22Rv1 (cell line): ENCODE data around the gene FAM174B.
"Not testable (repeated sequence)": the region's sequence is repeated elsewhere in the genome, so short reads cannot be mapped to it uniquely, and the experiment has no call there.

Experiments
- H3K27ac ChIP-seq: fragments of 450-650 bp; 2 replicates; pipeline ENCODE4 v1.5.1; 2017
- ZFX ChIP-seq: fragments of 450-650 bp; IDR thresholded peaks from 2 replicates; pipeline ENCODE4 v1.6.1; 2017; ENCODE audit warnings: antibody characterized with exemption, borderline replicate concordance
- TF ChIP-seq, protein P1 (sequence below): fragments of 450-650 bp; IDR thresholded peaks from 2 replicates; pipeline ENCODE4 v1.5.1; 2017; ENCODE audit warnings: mild to moderate bottlenecking

Gene FAM174B

GRCh38 chr15:92611995-92612745 lies 43.4 kb downstream of the FAM174B start:
- TF ChIP-seq ZFX = no peak
- TF ChIP-seq, protein P1, sequence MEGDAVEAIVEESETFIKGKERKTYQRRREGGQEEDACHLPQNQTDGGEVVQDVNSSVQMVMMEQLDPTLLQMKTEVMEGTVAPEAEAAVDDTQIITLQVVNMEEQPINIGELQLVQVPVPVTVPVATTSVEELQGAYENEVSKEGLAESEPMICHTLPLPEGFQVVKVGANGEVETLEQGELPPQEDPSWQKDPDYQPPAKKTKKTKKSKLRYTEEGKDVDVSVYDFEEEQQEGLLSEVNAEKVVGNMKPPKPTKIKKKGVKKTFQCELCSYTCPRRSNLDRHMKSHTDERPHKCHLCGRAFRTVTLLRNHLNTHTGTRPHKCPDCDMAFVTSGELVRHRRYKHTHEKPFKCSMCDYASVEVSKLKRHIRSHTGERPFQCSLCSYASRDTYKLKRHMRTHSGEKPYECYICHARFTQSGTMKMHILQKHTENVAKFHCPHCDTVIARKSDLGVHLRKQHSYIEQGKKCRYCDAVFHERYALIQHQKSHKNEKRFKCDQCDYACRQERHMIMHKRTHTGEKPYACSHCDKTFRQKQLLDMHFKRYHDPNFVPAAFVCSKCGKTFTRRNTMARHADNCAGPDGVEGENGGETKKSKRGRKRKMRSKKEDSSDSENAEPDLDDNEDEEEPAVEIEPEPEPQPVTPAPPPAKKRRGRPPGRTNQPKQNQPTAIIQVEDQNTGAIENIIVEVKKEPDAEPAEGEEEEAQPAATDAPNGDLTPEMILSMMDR = no peak; the same call in 1 of the 2 replicates

GRCh38 chr15:92611150-92611549 lies 44.4 kb downstream of the FAM174B start:
- TF ChIP-seq, protein P1 = no peak
- no peak for TF ChIP-seq ZFX
- H3K27ac ChIP-seq = no peak overlapping the region

More at GRCh38 chr15:92611995-92612745, 43.4 kb downstream of the FAM174B start:
- H3K27ac ChIP-seq = no peak overlapping the region

GRCh38 chr15:92610101-92610520 lies 45.5 kb downstream of the FAM174B start:
- H3K27ac ChIP-seq = no peak overlapping the region
- TF ChIP-seq, protein P1 = no peak
- TF ChIP-seq ZFX = no peak

GRCh38 chr15:92608866-92609700 lies 46.5 kb downstream of the FAM174B start:
- no peak for TF ChIP-seq ZFX
- TF ChIP-seq, protein P1 = no peak

DNA sequence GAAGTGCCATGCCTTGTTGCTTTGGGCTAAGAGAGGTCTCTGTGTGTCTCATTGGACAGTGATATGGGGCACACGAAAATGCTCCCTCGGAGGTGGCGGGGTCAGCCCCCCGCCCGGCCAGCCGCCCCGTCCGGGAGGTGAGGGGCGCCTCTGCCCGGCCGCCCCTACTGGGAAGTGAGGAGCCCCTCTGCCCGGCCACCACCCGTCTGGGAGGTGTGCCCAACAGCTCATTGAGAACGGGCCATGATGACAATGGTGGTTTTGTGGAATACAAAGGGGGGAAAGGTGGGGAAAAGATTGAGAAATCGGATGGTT lies 48.8 kb downstream of the FAM174B start:
- not testable (repeated sequence) for H3K27ac ChIP-seq

More at GRCh38 chr15:92608866-92609700, 46.5 kb downstream of the FAM174B start:
- H3K27ac ChIP-seq = no peak overlapping the region

DNA sequence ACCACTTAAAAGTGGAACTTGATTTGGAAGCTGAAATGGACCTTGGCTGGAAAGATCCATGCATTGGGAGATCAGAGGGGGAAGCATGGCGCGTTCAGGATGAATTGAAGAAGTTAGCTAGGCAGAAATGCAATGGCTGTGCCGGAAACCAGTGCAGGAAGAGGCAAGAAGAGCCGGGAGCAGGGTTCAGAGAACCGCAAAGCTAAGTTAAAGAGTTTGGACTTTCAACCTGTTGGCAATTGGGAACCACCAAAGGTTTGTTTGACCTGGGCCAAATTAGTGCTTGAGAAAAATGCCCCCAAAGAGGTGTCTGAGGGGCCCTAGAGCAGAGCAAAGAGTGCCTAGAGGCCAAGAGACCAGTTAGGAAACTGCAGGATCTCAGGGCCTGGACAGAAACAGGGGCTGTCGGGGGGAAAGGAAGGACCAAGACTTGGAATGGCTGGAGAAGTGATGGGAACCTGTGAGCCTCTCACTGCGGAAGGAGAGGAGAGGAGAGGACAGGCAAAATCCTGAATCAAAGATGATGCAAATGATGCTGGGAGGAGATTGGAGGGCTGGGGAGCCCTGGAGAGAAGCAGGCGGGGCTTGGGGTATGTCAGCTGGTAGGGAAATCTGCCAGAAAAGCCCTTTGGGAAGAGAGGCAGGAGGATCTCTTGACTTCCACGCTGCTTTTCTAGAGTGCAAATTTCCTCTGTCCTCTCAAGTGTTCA lies 49.3 kb downstream of the FAM174B start:
- no peak for TF ChIP-seq ZFX
- TF ChIP-seq, protein P1 = no peak
- H3K27ac ChIP-seq = no peak overlapping the region

DNA sequence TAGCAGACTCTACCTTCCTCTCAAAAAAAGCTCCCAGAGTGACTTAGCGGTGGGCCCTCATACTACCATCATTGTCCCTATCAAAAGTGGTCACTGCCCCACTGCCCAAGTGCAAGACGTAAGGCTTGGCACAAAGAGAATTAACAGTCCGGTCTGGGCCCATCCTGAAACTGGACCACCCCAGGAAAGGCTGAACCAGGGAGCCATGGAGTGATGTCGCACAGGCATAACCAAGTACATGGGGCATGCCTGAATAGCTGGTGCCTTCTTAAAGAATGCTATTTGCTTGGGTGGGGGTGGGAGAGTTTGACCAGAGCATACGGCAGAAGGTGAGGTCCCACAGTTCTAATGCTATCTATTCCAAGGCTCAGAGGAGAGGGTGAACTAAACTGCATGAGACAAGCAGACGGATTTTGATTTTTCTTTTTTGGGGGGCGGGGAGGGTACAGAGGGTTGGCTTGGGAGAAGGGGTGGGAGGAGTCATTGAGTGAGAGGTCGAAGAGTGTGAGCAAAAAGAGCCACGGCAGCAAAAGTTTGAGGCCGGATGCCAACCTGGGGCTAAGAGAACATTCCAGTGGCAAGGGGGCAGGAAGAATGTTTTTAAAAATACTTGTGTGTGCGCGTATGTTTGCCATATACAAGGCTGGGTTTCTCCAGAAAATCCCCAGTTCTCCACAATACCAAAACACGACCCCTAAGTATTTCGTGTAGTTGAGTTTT lies 50.2 kb downstream of the FAM174B start:
- TF ChIP-seq, protein P1 = no peak
- no peak for TF ChIP-seq ZFX
- no peak overlapping the region for H3K27ac ChIP-seq
